ENCODE measurements around the gene PDCD11.
"Not testable (repeated sequence)": the region's sequence is repeated elsewhere in the genome, so short reads cannot be mapped to it uniquely, and the experiment has no call there.

The PDCD11 gene

GRCh38 chr10:103355906-103356599 lies 40.4 kb upstream of the PDCD11 start:
- TF ChIP-seq, protein P1, sequence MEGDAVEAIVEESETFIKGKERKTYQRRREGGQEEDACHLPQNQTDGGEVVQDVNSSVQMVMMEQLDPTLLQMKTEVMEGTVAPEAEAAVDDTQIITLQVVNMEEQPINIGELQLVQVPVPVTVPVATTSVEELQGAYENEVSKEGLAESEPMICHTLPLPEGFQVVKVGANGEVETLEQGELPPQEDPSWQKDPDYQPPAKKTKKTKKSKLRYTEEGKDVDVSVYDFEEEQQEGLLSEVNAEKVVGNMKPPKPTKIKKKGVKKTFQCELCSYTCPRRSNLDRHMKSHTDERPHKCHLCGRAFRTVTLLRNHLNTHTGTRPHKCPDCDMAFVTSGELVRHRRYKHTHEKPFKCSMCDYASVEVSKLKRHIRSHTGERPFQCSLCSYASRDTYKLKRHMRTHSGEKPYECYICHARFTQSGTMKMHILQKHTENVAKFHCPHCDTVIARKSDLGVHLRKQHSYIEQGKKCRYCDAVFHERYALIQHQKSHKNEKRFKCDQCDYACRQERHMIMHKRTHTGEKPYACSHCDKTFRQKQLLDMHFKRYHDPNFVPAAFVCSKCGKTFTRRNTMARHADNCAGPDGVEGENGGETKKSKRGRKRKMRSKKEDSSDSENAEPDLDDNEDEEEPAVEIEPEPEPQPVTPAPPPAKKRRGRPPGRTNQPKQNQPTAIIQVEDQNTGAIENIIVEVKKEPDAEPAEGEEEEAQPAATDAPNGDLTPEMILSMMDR (IDR thresholded peaks at IDR 0.05; ENCODE audit: borderline replicate concordance, control extremely low read depth, extremely low read depth, insufficient read depth, missing control alignments) = no peak
- in situ Hi-C loops (cut with MboI; ENCODE audit: low sequenced_read_pairs, unreplicated experiment) = no loop called here
- no peak for DNase-seq (ENCODE audit: low spot score)

DNA sequence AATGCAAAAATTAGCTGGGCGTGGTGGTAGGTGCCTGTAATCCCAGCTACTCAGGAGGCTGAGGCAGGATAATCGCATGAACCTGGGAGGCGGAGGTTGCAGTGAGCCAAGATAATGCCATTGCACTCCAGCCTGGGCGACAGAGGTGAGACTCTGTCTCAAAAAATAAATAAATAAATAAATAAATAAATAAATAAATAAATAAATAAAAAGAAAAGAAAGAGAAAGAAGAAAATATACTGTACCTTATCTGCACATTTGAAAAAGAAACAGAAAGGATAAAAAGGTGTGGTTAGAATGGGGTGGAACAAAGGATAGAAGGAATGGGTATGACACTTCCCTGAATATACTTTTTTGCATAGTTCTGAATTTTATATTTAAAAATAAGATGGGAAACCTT lies 36.9 kb upstream of the PDCD11 start:
- in situ Hi-C loops (cut with MboI; ENCODE audit: low sequenced_read_pairs, unreplicated experiment); DNase-seq (ENCODE audit: low spot score): not testable (repeated sequence)

DNA sequence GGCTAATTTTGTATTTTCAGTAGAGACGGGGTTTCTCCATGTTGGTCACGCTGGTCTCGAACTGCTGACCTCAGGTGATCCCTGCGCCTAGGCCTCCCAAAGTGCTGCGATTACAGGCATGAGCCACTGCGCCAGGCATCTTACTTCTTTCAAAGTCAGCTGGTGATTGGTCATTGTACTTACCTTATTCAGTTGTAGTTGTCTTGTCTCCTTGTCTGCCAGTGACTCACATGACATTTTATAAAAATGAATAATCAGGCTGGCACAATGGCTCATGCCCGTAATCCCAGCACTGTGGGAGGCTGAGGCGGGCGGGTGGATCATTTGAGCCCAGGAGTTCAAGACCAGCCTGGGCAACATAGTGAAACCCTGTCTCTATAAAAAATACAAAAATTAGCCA lies 35.6 kb upstream of the PDCD11 start:
- DNase-seq (ENCODE audit: low spot score); in situ Hi-C loops (cut with MboI; ENCODE audit: low sequenced_read_pairs, unreplicated experiment): not testable (repeated sequence)

DNA sequence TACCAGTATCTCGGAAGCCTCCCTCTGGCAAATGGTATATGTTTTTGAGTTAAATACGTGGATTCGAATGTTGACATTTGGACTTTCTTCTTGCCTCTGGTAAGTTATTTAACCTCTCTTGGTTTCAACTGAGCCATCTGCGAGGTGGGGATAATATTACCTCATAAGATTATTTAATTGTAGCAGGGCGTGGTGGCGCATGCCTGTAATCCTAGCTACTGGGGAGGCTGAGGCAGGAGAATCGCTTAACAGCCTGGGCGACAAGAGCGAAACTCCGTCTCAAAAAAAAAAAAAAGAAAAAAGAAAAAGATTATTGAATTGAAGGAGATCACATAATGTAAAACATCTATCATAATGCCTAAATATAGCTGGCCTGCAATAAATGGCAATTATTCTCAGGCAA lies 29.0 kb upstream of the PDCD11 start:
- no peak for DNase-seq (ENCODE audit: low spot score)
- TF ChIP-seq, protein P1 (IDR thresholded peaks at IDR 0.05; ENCODE audit: borderline replicate concordance, control extremely low read depth, extremely low read depth, insufficient read depth, missing control alignments) = no peak

DNA sequence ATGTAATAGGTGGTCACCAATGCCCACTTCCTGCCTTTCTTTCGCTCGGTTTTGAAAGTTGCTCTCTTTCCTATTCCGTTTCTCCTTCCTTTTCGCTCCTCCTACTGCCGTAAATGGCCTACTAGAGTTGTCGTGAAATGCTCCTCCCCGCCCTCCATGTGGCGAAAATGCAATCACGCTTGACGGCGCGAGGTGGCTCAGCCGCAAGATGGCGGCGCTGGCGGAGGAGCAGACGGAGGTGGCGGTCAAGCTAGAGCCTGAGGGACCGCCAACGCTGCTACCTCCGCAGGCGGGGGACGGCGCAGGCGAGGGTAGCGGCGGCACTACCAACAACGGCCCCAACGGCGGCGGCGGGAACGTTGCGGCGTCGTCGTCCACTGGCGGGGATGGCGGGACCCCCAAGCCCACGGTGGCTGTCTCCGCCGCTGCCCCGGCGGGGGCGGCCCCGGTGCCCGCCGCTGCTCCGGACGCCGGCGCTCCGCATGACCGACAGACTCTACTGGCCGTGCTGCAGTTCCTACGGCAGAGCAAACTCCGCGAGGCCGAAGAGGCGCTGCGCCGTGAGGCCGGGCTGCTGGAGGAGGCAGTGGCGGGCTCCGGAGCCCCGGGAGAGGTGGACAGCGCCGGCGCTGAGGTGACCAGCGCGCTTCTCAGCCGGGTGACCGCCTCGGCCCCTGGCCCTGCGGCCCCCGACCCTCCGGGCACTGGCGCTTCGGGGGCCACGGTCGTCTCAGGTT lies 28.5 kb upstream of the PDCD11 start, which contains the start of gene TAF5:
TAF5 (plus strand) TSS at position 195 of the 737 bp plus-strand sequence; CDS start at position 209, 14 bp downstream.
- in situ Hi-C loops (cut with MboI; ENCODE audit: low sequenced_read_pairs, unreplicated experiment) = no loop called here
- TF ChIP-seq, protein P1 (IDR thresholded peaks at IDR 0.05; ENCODE audit: borderline replicate concordance, control extremely low read depth, extremely low read depth, insufficient read depth, missing control alignments) = no peak
- peak; percentile 91 for DNase-seq (ENCODE audit: low spot score)

More for the DNA sequence above, 29.0 kb upstream of the PDCD11 start:
- in situ Hi-C loops (cut with MboI; ENCODE audit: low sequenced_read_pairs, unreplicated experiment) = no loop called here

DNA sequence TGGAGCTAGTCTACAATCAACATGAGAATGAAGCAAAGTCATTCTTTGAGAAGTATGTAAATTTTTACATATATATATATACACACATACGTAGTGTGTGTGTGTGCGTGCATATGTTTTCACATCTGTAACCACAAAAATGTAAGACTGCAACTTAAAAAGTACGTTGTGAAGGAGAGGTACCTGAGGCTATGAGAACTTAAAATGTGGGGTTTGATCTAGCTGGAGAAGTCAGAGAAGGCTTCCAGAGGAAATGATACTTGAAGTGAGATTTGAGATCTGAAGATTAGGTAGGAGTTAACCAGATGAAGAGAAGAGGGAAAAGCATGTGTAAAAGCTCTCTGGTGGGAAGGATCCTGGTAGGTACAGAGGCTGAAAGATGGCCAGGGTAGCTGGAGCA lies 22.9 kb upstream of the PDCD11 start:
- peak; percentile 53 for DNase-seq (ENCODE audit: low spot score)
- in situ Hi-C loops (cut with MboI; ENCODE audit: low sequenced_read_pairs, unreplicated experiment) = no loop called here
- TF ChIP-seq, protein P1 (IDR thresholded peaks at IDR 0.05; ENCODE audit: borderline replicate concordance, control extremely low read depth, extremely low read depth, insufficient read depth, missing control alignments) = no peak

GRCh38 chr10:103374263-103374662 lies 22.2 kb upstream of the PDCD11 start:
- in situ Hi-C loops (cut with MboI; ENCODE audit: low sequenced_read_pairs, unreplicated experiment) = no loop called here
- TF ChIP-seq, protein P1 (IDR thresholded peaks at IDR 0.05; ENCODE audit: borderline replicate concordance, control extremely low read depth, extremely low read depth, insufficient read depth, missing control alignments) = no peak
- DNase-seq (ENCODE audit: low spot score) = no peak
